Heart right ventricle (tissue), 16 donors: Measurements from ENCODE around the gene EPO. TPM values are rescaled to one million over a fixed set of nuclear protein-coding genes. Genes with fewer than 3 reads are reported as not detected.
A peak's percentile ranks its signal among the peaks of the same experiment; 100 is the strongest.

Source experiments
- ATAC-seq, 8 donors: fragments of 200-7000 bp; cut with Tn5 transposase; one replicate each; pipeline ENCODE4 v1.9.1; 2020; ENCODE audit warnings: mild to moderate bottlenecking in 8 of 8, moderate library complexity in 8 of 8, moderate number of reproducible peaks in 1 of 8
- DNase-seq, 2 donors: peaks; one replicate each; pipeline ENCODE4 v3.0.0-alpha.2; 2020
- H3K27ac ChIP-seq, 10 donors: fragments of 200-600 bp; sonication (generic) in 2 of 10; one replicate each; pipeline versions ENCODE4 v1.5.0 to v1.8.0; 2020 to 2022; ENCODE audit warnings: mild to moderate bottlenecking in 3 of 10
- H3K27me3 ChIP-seq, 7 donors: fragments of 200-600 bp; one replicate each; pipeline ENCODE4 v1.8.0; 2021 to 2022; ENCODE audit warnings: mild to moderate bottlenecking in 2 of 7
- H3K36me3 ChIP-seq, 9 donors: fragments of 200-600 bp; sonication (generic) in 1 of 9; one replicate each; pipeline versions ENCODE4 v1.5.0 to v1.8.0; 2020 to 2022; ENCODE audit warnings: mild to moderate bottlenecking in 2 of 9
- H3K4me1 ChIP-seq, 9 donors: fragments of 200-600 bp; sonication (generic) in 1 of 9; one replicate each; pipeline versions ENCODE4 v1.5.0 to v1.8.0; 2020 to 2022; ENCODE audit warnings: mild to moderate bottlenecking in 4 of 9
- H3K4me3 ChIP-seq, 10 donors: fragments of 200-600 bp; sonication (generic) in 2 of 10; one replicate each; pipeline versions ENCODE4 v1.5.0 to v1.8.0; 2020 to 2022; ENCODE audit warnings: mild to moderate bottlenecking in 7 of 10, moderate library complexity in 2 of 10
- H3K9me3 ChIP-seq, 11 donors: fragments of 200-600 bp in 10 of 11; sonication (generic) in 2 of 11; one replicate each; pipeline versions ENCODE4 v1.5.0 to v1.8.0; 2013 to 2022; ENCODE audit warnings: mild to moderate bottlenecking in 2 of 11, control low read depth in 1 of 11, moderate library complexity in 1 of 11
- CTCF ChIP-seq, 9 donors: fragments of 200-600 bp; sonication (generic) in 2 of 9; IDR thresholded peaks; one replicate each; pipeline versions ENCODE4 v1.5.0 to v1.8.0; 2021 to 2022; ENCODE audit warnings: antibody characterized with exemption in 9 of 9, mild to moderate bottlenecking in 5 of 9, moderate library complexity in 1 of 9
- whole genome bisulfite sequencing, 2 donors: extraction: QIAGEN DNeasy Blood & Tissue Kit; methylation state at CpG; one replicate each; pipeline ENCODE4 v1.1.7; 2013; ENCODE audit warnings: inconsistent platforms in 1 of 2; 5-methylcytosine and 5-hydroxymethylcytosine counted together
- intact Hi-C, 10 donors: fragments of 100-400 bp; cut with DNase I; formaldehyde crosslinking; loops; one replicate each; pipeline versions ENCODE4 v1.11.1 to v1.14.2; 2022
- polyA plus RNA-seq, 2 donors: library from polyadenylated mRNA; stranded (reverse); fragments of 200-250 nt; gene quantifications; one replicate each; pipeline ENCODE4 v1.2.3, GENCODE V29; 2013
- total RNA-seq, 10 donors: library from RNA; stranded (reverse); fragmentation: NEBNext Ultra II Directional in 3 of 10; extraction: Animal tissue kit (Norgen Biotek cat#: 25700) in 3 of 10; gene quantifications; one replicate each; pipeline versions ENCODE4 v1.2.1 to v1.2.4, GENCODE V29; 2021 to 2023
- donor health status: Arrhythmogenic right ventricular cardiomyopathy.
- donor health status: ischemic (EF 13 %, LVEDD 7.1; RV severe dilation, severe dysfunction).
- donor health status: healthy with polysubstance abuse.
- donor health status: DM: no; HTN: yes; CAD: no.
- donor health status: DM: no; HTN: no; CAD: no.
- donor health status: ischemic (EF 25% LVEDD 6.9; RV normal size, moderate dysfunction).
- donor health status: ischemic (EF 25% LVEDD 5.7; RV mildly dilated, moderate dysfunction).
- donor health status: healthy.
- donor health status: DM: yes; HTN: yes; CAD: no.
- donor health status: Ischemic cardiomyopathy.
- donor health status: ischemic (EF 35%, LVEDD 5.7; RV mildly dilated, moderate dysfunction).
- donor health status: nonischemic (EF 11% LVEDD 7.7; RV severe dilation, severe dysfunction).
- donor health status: DM: yes; HTN: yes; CAD: no.
- donor health status: PGD.
- donor health status: ischemic (EF 29% LVEDD 5.4; RV normal size, mild dysfunction).
- donor health status: nonischemic (EF 23%, LVEDD 6.1; RV moderate dilation, normal function).

Gene EPO
- total and polyA plus RNA-seq, 12 donors, result 0.23 TPM; not detected in 11

GRCh38 chr7:100681491-100682227 lies 38.6 kb upstream of the EPO start:
- H3K36me3 ChIP-seq, result peaks cover 0 to 100% (median 78%) of the 10 kb centered on the region in 9 donors
- 77 to 78% methylated on average over 29 of the region's 29 CpGs for WGBS, 2 donors
- DNase-seq (no peak), ATAC-seq (no peak)
- no peak for TF ChIP-seq CTCF (IDR thresholded peaks at IDR 0.05)
- no peaks in the 10 kb centered on the region for H3K27me3 ChIP-seq
- H3K27ac ChIP-seq, result peak overlapping the region in 1 of 10 donors; percentile 21
- H3K9me3 ChIP-seq, result no peaks in the 10 kb centered on the region
- intact Hi-C loops, result loop anchor here in 5 of 10 donors (2.0 to 10.0 kb wide), 4 partner anchors 74 to 217 kb away; partner anchors contain the start of genes SPACDR (in 2 of the 5) and TSC22D4 (in 1 of the 5)
- H3K4me1 ChIP-seq, result peaks cover 0 to 36% (median 14%) of the 10 kb centered on the region in 9 donors
- no peak overlapping the region for H3K4me3 ChIP-seq

GRCh38 chr7:100682228-100682741 lies 38.0 kb upstream of the EPO start:
- TF ChIP-seq CTCF (IDR thresholded peaks at IDR 0.05), result no peak
- DNase-seq (no peak), ATAC-seq (no peak)
- Histone ChIP-seq H3K9me3 (no peaks in the 10 kb centered on the region), H3K4me3 (no peak overlapping the region), H3K4me1 (peaks cover 0 to 30% (median 8%) of the 10 kb centered on the region in 9 donors), H3K27ac (no peak overlapping the region), H3K36me3 (peaks cover 3 to 100% (median 78%) of the 10 kb centered on the region in 9 donors), H3K27me3 (no peaks in the 10 kb centered on the region)
- WGBS, 2 donors, result 82 to 84% methylated on average over 24 to 25 of the region's 25 CpGs
- intact Hi-C loops, result loop anchor here in 5 of 10 donors (2.0 to 10.0 kb wide), 4 partner anchors 75 to 217 kb away; partner anchors contain the start of genes SPACDR (in 2 of the 5) and TSC22D4 (in 1 of the 5)

- 85 to 86% methylated on average over 28 of the region's 28 CpGs for WGBS, 2 donors
- ATAC-seq (peak in 1 of 8 donors; percentile 0), DNase-seq (no peak)
Observed at GRCh38 chr7:100682991-100683658, 37.1 kb upstream of the EPO start.

More at GRCh38 chr7:100682991-100683658, 37.1 kb upstream of the EPO start:
- peaks cover 0 to 28% (median 7%) of the 10 kb centered on the region in 9 donors for H3K4me1 ChIP-seq
- TF ChIP-seq CTCF (IDR thresholded peaks at IDR 0.05), result no peak
- no peak overlapping the region for H3K4me3 ChIP-seq
- intact Hi-C loops, result loop anchor here in 5 of 10 donors (2.0 to 10.0 kb wide), 4 partner anchors 76 to 218 kb away; partner anchors contain the start of genes SPACDR (in 2 of the 5) and TSC22D4 (in 1 of the 5)
- H3K36me3 ChIP-seq, result peaks cover 7 to 100% (median 78%) of the 10 kb centered on the region in 9 donors
- no peaks in the 10 kb centered on the region for H3K27me3 ChIP-seq
- H3K9me3 ChIP-seq, result no peaks in the 10 kb centered on the region
- no peak overlapping the region for H3K27ac ChIP-seq
